GM12872 (cell line): Measurements from ENCODE around the gene ST8SIA5.

Experiments
- CTCF ChIP-seq: IDR thresholded peaks from 3 replicates; pipeline ENCODE4 v1.5.1; 2011; ENCODE audit warnings: low read depth, mild to moderate bottlenecking, low read length, moderate library complexity; ENCODE audit not compliant: insufficient read depth

The ST8SIA5 gene

GRCh38 chr18:46623541-46623940 lies 133.3 kb downstream of the ST8SIA5 start:
- TF ChIP-seq CTCF = no peak

- TF ChIP-seq CTCF = no peak
Observed at GRCh38 chr18:46622999-46623398, 133.9 kb downstream of the ST8SIA5 start.

GRCh38 chr18:46622451-46622850 lies 134.4 kb downstream of the ST8SIA5 start:
- no peak for TF ChIP-seq CTCF

- TF ChIP-seq CTCF = no peak
Observed at GRCh38 chr18:46621871-46622270, 135.0 kb downstream of the ST8SIA5 start.

- no peak for TF ChIP-seq CTCF
Observed at GRCh38 chr18:46621111-46621766, 135.6 kb downstream of the ST8SIA5 start.

- TF ChIP-seq CTCF = no peak
Observed at GRCh38 chr18:46619559-46619958, 137.3 kb downstream of the ST8SIA5 start.
